Liver (tissue), 3 donors: ENCODE measurements around the gene PLA2G4E.

Source experiments
- CTCF ChIP-seq: fragments of 150-350 bp; IDR thresholded peaks from 2 replicates; pipeline ENCODE4 v1.5.1; 2017; ENCODE audit warnings: improper control_type of control experiment, low read depth, low read length; ENCODE audit not compliant: missing input control
- FOXA1 ChIP-seq: IDR thresholded peaks from 2 replicates; pipeline ENCODE4 v1.6.1; 2016; ENCODE audit warnings: antibody characterized with exemption
- GABPA ChIP-seq, 2 donors: IDR thresholded peaks in 1 of 2; conservative IDR thresholded peaks in 1 of 2; 2 replicates each; pipeline ENCODE4 v1.6.1; 2016; ENCODE audit warnings: antibody characterized with exemption in 2 of 2, mild to moderate bottlenecking in 1 of 2, moderate library complexity in 1 of 2
- HNF4G ChIP-seq: IDR thresholded peaks from 2 replicates; pipeline ENCODE4 v1.6.1; 2016; ENCODE audit warnings: antibody characterized with exemption
- MAX ChIP-seq: IDR thresholded peaks from 2 replicates; pipeline ENCODE4 v1.6.1; 2016; ENCODE audit warnings: antibody characterized with exemption
- RAD21 ChIP-seq, 2 donors: IDR thresholded peaks; 2 replicates each; pipeline ENCODE4 v1.6.1; 2016; ENCODE audit warnings: antibody characterized with exemption in 2 of 2, mild to moderate bottlenecking in 2 of 2
- REST ChIP-seq: IDR thresholded peaks from 2 replicates; pipeline ENCODE4 v1.6.1; 2016; ENCODE audit warnings: antibody characterized with exemption, mild to moderate bottlenecking
- RXRA ChIP-seq, 2 donors: IDR thresholded peaks; 2 replicates each; pipeline ENCODE4 v1.6.1; 2017 to 2018; ENCODE audit warnings: antibody characterized with exemption in 2 of 2, mild to moderate bottlenecking in 1 of 2
- TAF1 ChIP-seq: conservative IDR thresholded peaks from 2 replicates; pipeline ENCODE4 v1.6.1; 2016; ENCODE audit warnings: antibody characterized with exemption, mild to moderate bottlenecking
- YY1 ChIP-seq: IDR thresholded peaks from 2 replicates; pipeline ENCODE4 v1.6.1; 2016; ENCODE audit warnings: antibody characterized with exemption, mild to moderate bottlenecking
- donor health status: healthy.
- donor health status: healthy.

- TF ChIP-seq REST (no peak), CTCF (no peak), RAD21 (IDR thresholded peaks at IDR 0.05) (no peak), YY1 (no peak), RXRA (IDR thresholded peaks at IDR 0.05) (no peak), FOXA1 (no peak), MAX (no peak), TAF1 (no peak), HNF4G (no peak), GABPA (IDR thresholded peaks at IDR 0.05 in 1 of 2, conservative IDR thresholded peaks at IDR 0.05 in 1 of 2) (no peak)
Measured at GRCh38 chr15:41995476-41995855, 25.4 kb downstream of the PLA2G4E start.
